T-helper 2 cell treated with Interferon-gamma antibody and Interleukin-4, amounts not matched to agents 5 μg/mL and 100 μg/mL, for 36 hours (primary cell): Measurements from ENCODE around the gene ADAMTS14.

Experiments
- DNase-seq: peaks from one replicate; pipeline ENCODE4 v3.0.0; 2021; ENCODE audit warnings: low spot score
- H3K27ac Mint-ChIP-seq: one replicate; pipeline ENCODE4 v1.8.0; 2021; ENCODE audit warnings: mild to moderate bottlenecking, mixed read lengths
- H3K27me3 Mint-ChIP-seq: one replicate; pipeline ENCODE4 v1.8.0; 2021; ENCODE audit warnings: low read depth, mixed read lengths
- H3K36me3 Mint-ChIP-seq: one replicate; pipeline ENCODE4 v1.8.0; 2021; ENCODE audit warnings: low read depth, mixed read lengths
- H3K4me1 Mint-ChIP-seq: one replicate; pipeline ENCODE4 v1.8.0; 2021; ENCODE audit warnings: low read depth, mixed read lengths
- H3K4me3 Mint-ChIP-seq: one replicate; pipeline ENCODE4 v1.8.0; 2022; ENCODE audit warnings: mild to moderate bottlenecking, moderate library complexity, mixed read lengths
- H3K9me3 Mint-ChIP-seq: one replicate; pipeline ENCODE4 v1.8.0; 2021; ENCODE audit warnings: mixed read lengths

ADAMTS14 gene

GRCh38 chr10:70684839-70685454 is 12.6 kb downstream of the ADAMTS14 start:
- Mint-ChIP-seq H3K36me3 (no peaks in the 10 kb centered on the region), H3K4me3 (no peak overlapping the region), H3K27ac (no peak overlapping the region), H3K27me3 (no peaks in the 10 kb centered on the region), H3K4me1 (no peaks in the 10 kb centered on the region), H3K9me3 (no peaks in the 10 kb centered on the region)
- DNase-seq = no peak

- Mint-ChIP-seq H3K4me1 (no peaks in the 10 kb centered on the region), H3K4me3 (no peak overlapping the region), H3K27ac (no peak overlapping the region), H3K9me3 (no peaks in the 10 kb centered on the region), H3K27me3 (no peaks in the 10 kb centered on the region), H3K36me3 (no peaks in the 10 kb centered on the region)
- no peak for DNase-seq
Observed at GRCh38 chr10:70685455-70685911, 13.2 kb downstream of the ADAMTS14 start.

- no peaks in the 10 kb centered on the region for H3K36me3 Mint-ChIP-seq
- no peak overlapping the region for H3K27ac Mint-ChIP-seq
- no peak overlapping the region for H3K4me3 Mint-ChIP-seq
- H3K4me1 Mint-ChIP-seq = no peaks in the 10 kb centered on the region
- H3K9me3 Mint-ChIP-seq = no peaks in the 10 kb centered on the region
- H3K27me3 Mint-ChIP-seq = peaks cover 5% of the 10 kb centered on the region
- DNase-seq = no peak
Observed at GRCh38 chr10:70688828-70689227, 16.5 kb downstream of the ADAMTS14 start.

GRCh38 chr10:70689661-70690060 is 17.4 kb downstream of the ADAMTS14 start:
- H3K27ac Mint-ChIP-seq = no peak overlapping the region
- no peak overlapping the region for H3K4me3 Mint-ChIP-seq

GRCh38 chr10:70690589-70690988 is 18.3 kb downstream of the ADAMTS14 start:
- Mint-ChIP-seq H3K9me3 (no peaks in the 10 kb centered on the region), H3K36me3 (no peaks in the 10 kb centered on the region), H3K4me3 (no peak overlapping the region), H3K27me3 (peaks cover 5% of the 10 kb centered on the region), H3K4me1 (no peaks in the 10 kb centered on the region), H3K27ac (no peak overlapping the region)
- no peak for DNase-seq

More at GRCh38 chr10:70689661-70690060, 17.4 kb downstream of the ADAMTS14 start:
- Mint-ChIP-seq H3K4me1 (no peaks in the 10 kb centered on the region), H3K36me3 (no peaks in the 10 kb centered on the region), H3K9me3 (no peaks in the 10 kb centered on the region), H3K27me3 (peaks cover 5% of the 10 kb centered on the region)
- no peak for DNase-seq

GRCh38 chr10:70691611-70692010 is 19.3 kb downstream of the ADAMTS14 start:
- H3K36me3 Mint-ChIP-seq = no peaks in the 10 kb centered on the region
- H3K27ac Mint-ChIP-seq = no peak overlapping the region
- DNase-seq = no peak
- no peak overlapping the region for H3K4me3 Mint-ChIP-seq
- no peaks in the 10 kb centered on the region for H3K9me3 Mint-ChIP-seq
- peaks cover 5% of the 10 kb centered on the region for H3K27me3 Mint-ChIP-seq
- H3K4me1 Mint-ChIP-seq = no peaks in the 10 kb centered on the region

- H3K27me3 Mint-ChIP-seq = peaks cover 5% of the 10 kb centered on the region
- no peak overlapping the region for H3K4me3 Mint-ChIP-seq
- no peak overlapping the region for H3K27ac Mint-ChIP-seq
- no peaks in the 10 kb centered on the region for H3K4me1 Mint-ChIP-seq
- no peaks in the 10 kb centered on the region for H3K9me3 Mint-ChIP-seq
- H3K36me3 Mint-ChIP-seq = no peaks in the 10 kb centered on the region
- no peak for DNase-seq
Observed at GRCh38 chr10:70692043-70692603, 19.8 kb downstream of the ADAMTS14 start.

- Mint-ChIP-seq H3K27me3 (peaks cover 5% of the 10 kb centered on the region), H3K9me3 (no peaks in the 10 kb centered on the region), H3K4me1 (no peaks in the 10 kb centered on the region), H3K27ac (no peak overlapping the region), H3K4me3 (no peak overlapping the region), H3K36me3 (no peaks in the 10 kb centered on the region)
- no peak for DNase-seq
Observed at GRCh38 chr10:70693619-70694335, 21.5 kb downstream of the ADAMTS14 start.

- DNase-seq = no peak
- Mint-ChIP-seq H3K4me3 (no peak overlapping the region), H3K27ac (no peak overlapping the region), H3K9me3 (no peaks in the 10 kb centered on the region), H3K4me1 (no peaks in the 10 kb centered on the region), H3K36me3 (no peaks in the 10 kb centered on the region), H3K27me3 (peaks cover 5% of the 10 kb centered on the region)
Observed at GRCh38 chr10:70694418-70695141, 22.3 kb downstream of the ADAMTS14 start.

- no peaks in the 10 kb centered on the region for H3K9me3 Mint-ChIP-seq
Observed at GRCh38 chr10:70695241-70696030, 23.1 kb downstream of the ADAMTS14 start.

GRCh38 chr10:70698211-70698610 is 25.9 kb downstream of the ADAMTS14 start:
- H3K36me3 Mint-ChIP-seq = no peaks in the 10 kb centered on the region
- DNase-seq = no peak
- H3K4me1 Mint-ChIP-seq = no peaks in the 10 kb centered on the region
- no peaks in the 10 kb centered on the region for H3K9me3 Mint-ChIP-seq
- H3K4me3 Mint-ChIP-seq = no peak overlapping the region
- H3K27ac Mint-ChIP-seq = no peak overlapping the region
- H3K27me3 Mint-ChIP-seq = no peaks in the 10 kb centered on the region

More at GRCh38 chr10:70695241-70696030, 23.1 kb downstream of the ADAMTS14 start:
- no peak overlapping the region for H3K4me3 Mint-ChIP-seq
- H3K27me3 Mint-ChIP-seq = peaks cover 5% of the 10 kb centered on the region
- no peaks in the 10 kb centered on the region for H3K4me1 Mint-ChIP-seq
- no peak for DNase-seq
- no peaks in the 10 kb centered on the region for H3K36me3 Mint-ChIP-seq
- H3K27ac Mint-ChIP-seq = no peak overlapping the region

- Mint-ChIP-seq H3K27ac (no peak overlapping the region), H3K27me3 (no peaks in the 10 kb centered on the region)
Observed at GRCh38 chr10:70699063-70699658, 26.9 kb downstream of the ADAMTS14 start.

GRCh38 chr10:70699659-70700174 is 27.4 kb downstream of the ADAMTS14 start:
- no peaks in the 10 kb centered on the region for H3K9me3 Mint-ChIP-seq
- no peak for DNase-seq
- H3K4me3 Mint-ChIP-seq = no peak overlapping the region
- no peaks in the 10 kb centered on the region for H3K4me1 Mint-ChIP-seq
- H3K27ac Mint-ChIP-seq = no peak overlapping the region
- no peaks in the 10 kb centered on the region for H3K36me3 Mint-ChIP-seq
- no peaks in the 10 kb centered on the region for H3K27me3 Mint-ChIP-seq

More at GRCh38 chr10:70699063-70699658, 26.9 kb downstream of the ADAMTS14 start:
- no peak for DNase-seq
- Mint-ChIP-seq H3K4me3 (no peak overlapping the region), H3K9me3 (no peaks in the 10 kb centered on the region), H3K36me3 (no peaks in the 10 kb centered on the region), H3K4me1 (no peaks in the 10 kb centered on the region)
